HL-60 (cell line): Measurements from ENCODE around the gene FST.

ENCODE experiments used
- TF ChIP-seq, protein P1 (sequence below): IDR thresholded peaks from 2 replicates; pipeline ENCODE4 v1.6.1; 2012; ENCODE audit warnings: low read depth; ENCODE audit not compliant: insufficient replicate concordance
- TF ChIP-seq, protein P2 (sequence below): IDR thresholded peaks from one replicate; pipeline ENCODE4 v1.5.1; 2011; ENCODE audit warnings: low read length, control low read depth, inconsistent platforms; ENCODE audit not compliant: insufficient read depth

DNA sequence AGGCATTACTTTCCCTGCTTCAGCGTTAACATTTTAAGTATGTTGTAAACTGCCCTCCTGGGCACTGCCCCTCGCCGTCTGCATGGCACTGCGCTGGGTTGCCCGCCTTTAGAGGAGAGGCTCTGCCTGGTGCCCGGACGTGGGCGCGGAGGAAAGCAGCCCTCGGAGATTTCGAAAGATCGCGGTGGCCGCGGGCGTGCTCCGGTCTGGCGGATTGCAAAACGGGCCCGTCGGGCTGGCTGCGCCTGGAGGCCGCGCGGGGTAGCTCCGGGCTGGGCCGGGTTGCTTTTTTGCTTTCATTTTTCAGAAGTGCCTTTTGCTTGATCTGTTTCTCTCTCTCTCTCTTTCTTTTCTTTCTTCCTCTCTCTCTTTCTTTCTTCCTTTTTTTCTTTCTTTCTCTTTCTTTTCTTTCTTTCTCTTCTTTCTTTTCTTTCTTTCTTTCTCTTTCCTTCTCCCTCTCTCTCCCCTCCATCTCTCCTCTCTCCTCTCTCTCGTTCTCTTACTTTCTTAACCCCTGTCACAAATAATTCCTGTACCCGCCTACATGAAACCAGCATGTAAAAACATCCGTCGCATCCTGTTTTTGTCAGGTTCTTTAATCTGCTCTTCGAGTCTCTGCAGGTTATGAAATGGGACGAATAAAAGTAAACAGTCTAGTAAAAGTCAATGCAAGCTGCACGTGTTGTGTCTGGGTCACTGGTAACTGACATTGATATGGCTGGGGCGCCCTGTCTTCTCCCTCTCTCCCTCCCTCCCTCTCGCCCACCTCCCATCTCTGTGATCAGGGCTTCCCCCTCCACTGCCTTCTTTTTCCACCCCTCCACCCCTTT is 1.7 kb downstream of the FST start:
- TF ChIP-seq, protein P1, sequence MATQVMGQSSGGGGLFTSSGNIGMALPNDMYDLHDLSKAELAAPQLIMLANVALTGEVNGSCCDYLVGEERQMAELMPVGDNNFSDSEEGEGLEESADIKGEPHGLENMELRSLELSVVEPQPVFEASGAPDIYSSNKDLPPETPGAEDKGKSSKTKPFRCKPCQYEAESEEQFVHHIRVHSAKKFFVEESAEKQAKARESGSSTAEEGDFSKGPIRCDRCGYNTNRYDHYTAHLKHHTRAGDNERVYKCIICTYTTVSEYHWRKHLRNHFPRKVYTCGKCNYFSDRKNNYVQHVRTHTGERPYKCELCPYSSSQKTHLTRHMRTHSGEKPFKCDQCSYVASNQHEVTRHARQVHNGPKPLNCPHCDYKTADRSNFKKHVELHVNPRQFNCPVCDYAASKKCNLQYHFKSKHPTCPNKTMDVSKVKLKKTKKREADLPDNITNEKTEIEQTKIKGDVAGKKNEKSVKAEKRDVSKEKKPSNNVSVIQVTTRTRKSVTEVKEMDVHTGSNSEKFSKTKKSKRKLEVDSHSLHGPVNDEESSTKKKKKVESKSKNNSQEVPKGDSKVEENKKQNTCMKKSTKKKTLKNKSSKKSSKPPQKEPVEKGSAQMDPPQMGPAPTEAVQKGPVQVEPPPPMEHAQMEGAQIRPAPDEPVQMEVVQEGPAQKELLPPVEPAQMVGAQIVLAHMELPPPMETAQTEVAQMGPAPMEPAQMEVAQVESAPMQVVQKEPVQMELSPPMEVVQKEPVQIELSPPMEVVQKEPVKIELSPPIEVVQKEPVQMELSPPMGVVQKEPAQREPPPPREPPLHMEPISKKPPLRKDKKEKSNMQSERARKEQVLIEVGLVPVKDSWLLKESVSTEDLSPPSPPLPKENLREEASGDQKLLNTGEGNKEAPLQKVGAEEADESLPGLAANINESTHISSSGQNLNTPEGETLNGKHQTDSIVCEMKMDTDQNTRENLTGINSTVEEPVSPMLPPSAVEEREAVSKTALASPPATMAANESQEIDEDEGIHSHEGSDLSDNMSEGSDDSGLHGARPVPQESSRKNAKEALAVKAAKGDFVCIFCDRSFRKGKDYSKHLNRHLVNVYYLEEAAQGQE = no peak
- TF ChIP-seq, protein P2, sequence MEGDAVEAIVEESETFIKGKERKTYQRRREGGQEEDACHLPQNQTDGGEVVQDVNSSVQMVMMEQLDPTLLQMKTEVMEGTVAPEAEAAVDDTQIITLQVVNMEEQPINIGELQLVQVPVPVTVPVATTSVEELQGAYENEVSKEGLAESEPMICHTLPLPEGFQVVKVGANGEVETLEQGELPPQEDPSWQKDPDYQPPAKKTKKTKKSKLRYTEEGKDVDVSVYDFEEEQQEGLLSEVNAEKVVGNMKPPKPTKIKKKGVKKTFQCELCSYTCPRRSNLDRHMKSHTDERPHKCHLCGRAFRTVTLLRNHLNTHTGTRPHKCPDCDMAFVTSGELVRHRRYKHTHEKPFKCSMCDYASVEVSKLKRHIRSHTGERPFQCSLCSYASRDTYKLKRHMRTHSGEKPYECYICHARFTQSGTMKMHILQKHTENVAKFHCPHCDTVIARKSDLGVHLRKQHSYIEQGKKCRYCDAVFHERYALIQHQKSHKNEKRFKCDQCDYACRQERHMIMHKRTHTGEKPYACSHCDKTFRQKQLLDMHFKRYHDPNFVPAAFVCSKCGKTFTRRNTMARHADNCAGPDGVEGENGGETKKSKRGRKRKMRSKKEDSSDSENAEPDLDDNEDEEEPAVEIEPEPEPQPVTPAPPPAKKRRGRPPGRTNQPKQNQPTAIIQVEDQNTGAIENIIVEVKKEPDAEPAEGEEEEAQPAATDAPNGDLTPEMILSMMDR = no peak
